Panc1 (cell line): ENCODE results near the gene LSM4.

Experiments used
- POLR2AphosphoS5 ChIP-seq: IDR thresholded peaks from 2 replicates; pipeline ENCODE4 v1.6.1; 2012; ENCODE audit warnings: mild to moderate bottlenecking, low read depth, low read length, moderate library complexity
- SIN3A ChIP-seq: IDR thresholded peaks from 2 replicates; pipeline ENCODE4 v1.6.1; 2012; ENCODE audit warnings: low read depth, mild to moderate bottlenecking, low read length, moderate library complexity, borderline replicate concordance; ENCODE audit not compliant: insufficient read depth
- TF ChIP-seq, protein P1 (sequence below): fragments of 450-650 bp; IDR thresholded peaks from 2 replicates; pipeline ENCODE4 v1.5.1; 2017; ENCODE audit warnings: mild to moderate bottlenecking
- TF ChIP-seq, protein P2 (sequence below), 2 experiments: IDR thresholded peaks; 2 replicates each; pipeline ENCODE4 v1.6.1; 2011 to 2012; ENCODE audit warnings: low read depth in 2 of 2, control low read depth in 1 of 2, low read length in 1 of 2, mild to moderate bottlenecking in 1 of 2, moderate library complexity in 1 of 2; ENCODE audit not compliant: insufficient read depth in 1 of 2

DNA sequence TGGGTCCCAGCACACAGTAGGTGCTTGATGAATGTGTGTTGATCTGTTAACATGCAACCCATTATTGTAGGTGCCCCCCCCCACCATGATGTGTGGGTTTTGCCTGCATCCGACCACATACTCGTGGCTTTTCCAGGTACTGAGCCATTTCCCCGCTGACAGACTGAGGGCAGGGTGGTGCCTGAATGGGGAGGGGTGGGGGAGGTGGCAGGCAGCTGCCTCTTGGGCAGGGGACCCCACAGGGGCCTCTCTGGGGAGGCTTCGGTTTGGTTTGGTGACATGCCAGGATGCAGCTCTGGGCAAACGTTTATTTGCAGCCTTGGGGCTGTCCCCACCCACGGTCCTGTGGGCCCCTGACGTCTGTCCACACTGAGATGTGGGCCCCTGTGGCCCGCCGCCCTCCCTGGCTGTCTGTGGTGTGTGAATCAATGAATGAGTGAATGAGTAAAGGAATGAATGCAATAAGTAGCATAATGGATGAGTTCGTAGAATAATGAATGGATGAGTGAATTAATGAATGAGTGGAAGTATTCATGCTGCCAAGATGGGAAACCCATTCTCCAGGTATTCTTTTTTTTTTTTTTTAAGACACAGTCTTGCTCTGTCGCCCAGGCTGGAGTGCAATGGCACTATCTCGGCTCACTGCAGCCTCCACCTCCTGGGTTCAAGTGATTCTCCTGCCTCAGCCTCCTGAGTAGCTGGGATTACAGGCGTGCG is 32.4 kb downstream of the LSM4 start:
- TF ChIP-seq, protein P1, sequence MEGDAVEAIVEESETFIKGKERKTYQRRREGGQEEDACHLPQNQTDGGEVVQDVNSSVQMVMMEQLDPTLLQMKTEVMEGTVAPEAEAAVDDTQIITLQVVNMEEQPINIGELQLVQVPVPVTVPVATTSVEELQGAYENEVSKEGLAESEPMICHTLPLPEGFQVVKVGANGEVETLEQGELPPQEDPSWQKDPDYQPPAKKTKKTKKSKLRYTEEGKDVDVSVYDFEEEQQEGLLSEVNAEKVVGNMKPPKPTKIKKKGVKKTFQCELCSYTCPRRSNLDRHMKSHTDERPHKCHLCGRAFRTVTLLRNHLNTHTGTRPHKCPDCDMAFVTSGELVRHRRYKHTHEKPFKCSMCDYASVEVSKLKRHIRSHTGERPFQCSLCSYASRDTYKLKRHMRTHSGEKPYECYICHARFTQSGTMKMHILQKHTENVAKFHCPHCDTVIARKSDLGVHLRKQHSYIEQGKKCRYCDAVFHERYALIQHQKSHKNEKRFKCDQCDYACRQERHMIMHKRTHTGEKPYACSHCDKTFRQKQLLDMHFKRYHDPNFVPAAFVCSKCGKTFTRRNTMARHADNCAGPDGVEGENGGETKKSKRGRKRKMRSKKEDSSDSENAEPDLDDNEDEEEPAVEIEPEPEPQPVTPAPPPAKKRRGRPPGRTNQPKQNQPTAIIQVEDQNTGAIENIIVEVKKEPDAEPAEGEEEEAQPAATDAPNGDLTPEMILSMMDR: no peak
- TF ChIP-seq, protein P2, sequence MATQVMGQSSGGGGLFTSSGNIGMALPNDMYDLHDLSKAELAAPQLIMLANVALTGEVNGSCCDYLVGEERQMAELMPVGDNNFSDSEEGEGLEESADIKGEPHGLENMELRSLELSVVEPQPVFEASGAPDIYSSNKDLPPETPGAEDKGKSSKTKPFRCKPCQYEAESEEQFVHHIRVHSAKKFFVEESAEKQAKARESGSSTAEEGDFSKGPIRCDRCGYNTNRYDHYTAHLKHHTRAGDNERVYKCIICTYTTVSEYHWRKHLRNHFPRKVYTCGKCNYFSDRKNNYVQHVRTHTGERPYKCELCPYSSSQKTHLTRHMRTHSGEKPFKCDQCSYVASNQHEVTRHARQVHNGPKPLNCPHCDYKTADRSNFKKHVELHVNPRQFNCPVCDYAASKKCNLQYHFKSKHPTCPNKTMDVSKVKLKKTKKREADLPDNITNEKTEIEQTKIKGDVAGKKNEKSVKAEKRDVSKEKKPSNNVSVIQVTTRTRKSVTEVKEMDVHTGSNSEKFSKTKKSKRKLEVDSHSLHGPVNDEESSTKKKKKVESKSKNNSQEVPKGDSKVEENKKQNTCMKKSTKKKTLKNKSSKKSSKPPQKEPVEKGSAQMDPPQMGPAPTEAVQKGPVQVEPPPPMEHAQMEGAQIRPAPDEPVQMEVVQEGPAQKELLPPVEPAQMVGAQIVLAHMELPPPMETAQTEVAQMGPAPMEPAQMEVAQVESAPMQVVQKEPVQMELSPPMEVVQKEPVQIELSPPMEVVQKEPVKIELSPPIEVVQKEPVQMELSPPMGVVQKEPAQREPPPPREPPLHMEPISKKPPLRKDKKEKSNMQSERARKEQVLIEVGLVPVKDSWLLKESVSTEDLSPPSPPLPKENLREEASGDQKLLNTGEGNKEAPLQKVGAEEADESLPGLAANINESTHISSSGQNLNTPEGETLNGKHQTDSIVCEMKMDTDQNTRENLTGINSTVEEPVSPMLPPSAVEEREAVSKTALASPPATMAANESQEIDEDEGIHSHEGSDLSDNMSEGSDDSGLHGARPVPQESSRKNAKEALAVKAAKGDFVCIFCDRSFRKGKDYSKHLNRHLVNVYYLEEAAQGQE (IDR thresholded peaks at IDR 0.05; ENCODE audit: insufficient read depth in 1 of 2, low read depth in 2 of 2, low read length in 1 of 2): no peak
- no peak for TF ChIP-seq SIN3A
- TF ChIP-seq POLR2AphosphoS5: no peak
